Endothelial cell of umbilical vein (primary cell): ENCODE measurements around the gene ZFP30. TPM values are rescaled to one million over a fixed set of nuclear protein-coding genes. Genes with fewer than 3 reads are reported as not detected.

Experiments used
- Bru-seq: library from RNA; stranded (reverse); fragments of 400-500 nt; gene quantifications from one replicate; lab custom pipeline; 2021; lab: Mats Ljungman, UMichigan
- BruChase-seq, 2 experiments: library from RNA; stranded (reverse); fragments of 400-500 nt; gene quantifications; one replicate each; lab custom pipeline; 2021; lab: Mats Ljungman, UMichigan
- BruUV-seq: library from RNA; stranded (reverse); fragments of 400-500 nt; replicated peaks from 2 replicates; lab custom pipeline; 2021; lab: Mats Ljungman, UMichigan
- CTCF ChIA-PET: fragments of 300-600, 350-600 bp; sonication (Branson Sonifier 250); formaldehyde crosslinking; loops from one replicate; lab custom pipeline; 2021; ENCODE audit warnings: antibody characterized with exemption, inconsistent platforms; lab: Charles Lee
- POLR2A ChIA-PET: fragments of 300-600, 350-600 bp; sonication (Branson Sonifier 250); formaldehyde crosslinking; loops from one replicate; lab custom pipeline; 2021; ENCODE audit warnings: antibody characterized with exemption, inconsistent platforms; lab: Charles Lee
- DNase-seq: peaks from one replicate; pipeline ENCODE4 v3.0.0-alpha.2; 2011; ENCODE audit warnings: low read depth, low spot score
- FAIRE-seq: peaks from 2 replicates; lab custom pipeline; 2011; peaks lifted over from hg19 to GRCh38; lab: Jason Lieb, UNC
- H2AFZ ChIP-seq: 2 replicates; pipeline ENCODE4 v1.6.0; 2012; ENCODE audit warnings: low read depth, low read length, control low read depth, inconsistent platforms
- H3K27ac ChIP-seq: 2 replicates; pipeline ENCODE4 v1.5.1; 2011; ENCODE audit warnings: low read depth, mild to moderate bottlenecking, control low read depth, low read length, moderate library complexity; ENCODE audit not compliant: insufficient read depth
- H3K27me3 ChIP-seq, 2 experiments: 2 replicates each; pipeline versions ENCODE4 v1.6.0 to v1.6.1; 2011; ENCODE audit warnings: low read length in 2 of 2, mixed read lengths in 1 of 2; ENCODE audit not compliant: control insufficient read depth in 2 of 2, insufficient read depth in 2 of 2
- H3K36me3 ChIP-seq, 2 experiments: 2 replicates in 1 of 2; 3 replicates in 1 of 2; pipeline ENCODE4 v1.5.1; 2011; ENCODE audit warnings: low read length in 2 of 2, mild to moderate bottlenecking in 1 of 2, moderate library complexity in 1 of 2; ENCODE audit not compliant: control insufficient read depth in 2 of 2, insufficient read depth in 2 of 2; ENCODE audit errors: extremely low read depth in 1 of 2
- H3K4me1 ChIP-seq: 3 replicates; pipeline ENCODE4 v1.5.1; 2011; ENCODE audit warnings: mild to moderate bottlenecking, low read length; ENCODE audit not compliant: control insufficient read depth, insufficient read depth; ENCODE audit errors: extremely low read depth
- H3K4me2 ChIP-seq: 2 replicates; pipeline ENCODE4 v1.6.1; 2011; ENCODE audit warnings: low read length, control low read depth, mixed read lengths; ENCODE audit not compliant: insufficient read depth
- H3K4me3 ChIP-seq, 3 experiments: fragments of 200-600 bp in 1 of 3; sonication (generic), shearing (Covaris generic) in 1 of 3; replicated peaks in 1 of 3; 2 replicates each; pipeline ENCODE4 v1.5.1; 2011 to 2016; ENCODE audit warnings: control low read depth in 3 of 3, low read length in 3 of 3, mild to moderate bottlenecking in 2 of 3, inconsistent platforms in 1 of 3, low read depth in 1 of 3, moderate library complexity in 1 of 3; ENCODE audit not compliant: insufficient read depth in 1 of 3
- H3K79me2 ChIP-seq: 2 replicates; pipeline ENCODE4 v1.6.0; 2012; ENCODE audit warnings: low read length, inconsistent platforms; ENCODE audit not compliant: control insufficient read depth, insufficient read depth
- H3K9ac ChIP-seq: replicated peaks from 2 replicates; pipeline ENCODE3; 2011; ENCODE audit warnings: low read length, control low read depth; ENCODE audit not compliant: insufficient read depth; ENCODE audit errors: extremely low read depth
- H3K9me1 ChIP-seq: replicated peaks from 3 replicates; pipeline ENCODE4 v1.6.0; 2011; ENCODE audit warnings: mild to moderate bottlenecking, low read length; ENCODE audit not compliant: control insufficient read depth, insufficient read depth; ENCODE audit errors: extremely low read depth
- H3K9me3 ChIP-seq: replicated peaks from 2 replicates; pipeline ENCODE4 v1.5.1; 2012; ENCODE audit warnings: low read length, inconsistent platforms; ENCODE audit not compliant: control insufficient read depth, insufficient read depth
- H4K20me1 ChIP-seq: replicated peaks from 2 replicates; pipeline ENCODE3; 2011; ENCODE audit warnings: mild to moderate bottlenecking, low read length; ENCODE audit not compliant: control insufficient read depth, insufficient read depth; ENCODE audit errors: extremely low read depth
- EZH2 ChIP-seq: IDR thresholded peaks from 2 replicates; pipeline ENCODE4 v1.6.1; 2012; ENCODE audit warnings: borderline replicate concordance, low read depth, mild to moderate bottlenecking, moderate library complexity, low read length, inconsistent platforms; ENCODE audit not compliant: severe bottlenecking
- FOS ChIP-seq: IDR thresholded peaks from 2 replicates; pipeline ENCODE4 v1.6.1; 2011; ENCODE audit warnings: mild to moderate bottlenecking, low read length, moderate library complexity, borderline replicate concordance; ENCODE audit not compliant: insufficient read depth
- GATA2 ChIP-seq: IDR thresholded peaks from 2 replicates; pipeline ENCODE4 v1.7.0; 2011; ENCODE audit warnings: low read depth, mild to moderate bottlenecking, moderate library complexity, mixed read lengths, low read length; ENCODE audit not compliant: insufficient read length, insufficient read depth
- JUN ChIP-seq: IDR thresholded peaks from 2 replicates; pipeline ENCODE4 v1.6.1; 2011; ENCODE audit warnings: borderline replicate concordance, low read depth; ENCODE audit not compliant: insufficient read length, insufficient read depth
- MYC ChIP-seq: IDR thresholded peaks from one replicate; pipeline ENCODE4 v1.6.1; 2011; ENCODE audit warnings: mild to moderate bottlenecking, low read depth, low read length
- POLR2A ChIP-seq: IDR thresholded peaks from 2 replicates; pipeline ENCODE4 v1.6.1; 2012; ENCODE audit warnings: low read depth, mild to moderate bottlenecking, control low read depth, low read length
- POLR2AphosphoS5 ChIP-seq: IDR thresholded peaks from 2 replicates; pipeline ENCODE4 v1.6.1; 2012; ENCODE audit warnings: low read depth, mild to moderate bottlenecking, control low read depth, low read length, moderate library complexity; ENCODE audit not compliant: insufficient read depth
- dilution Hi-C: fragments of 300-500 bp; cut with MboI; formaldehyde crosslinking; loops from one replicate; pipeline ENCODE4 v1.15.0; 2019; ENCODE audit warnings: low sequenced_read_pairs; ENCODE audit not compliant: extremely low pct_ligation_motif_present
- intact Hi-C: fragments of 100-400 bp; cut with micrococcal nuclease; formaldehyde crosslinking; loops from one replicate; pipeline ENCODE4 v1.10.0; 2022
- long read RNA-seq: library from polyadenylated mRNA; stranded (forward); transcript quantifications from one replicate; pipeline ENCODE4 v2.0.0, GENCODE V29; 2021
- polyA minus RNA-seq, 3 experiments: library from RNA; depleted of rRNA, polyadenylated mRNA; stranded (reverse); fragments of >200 nt; gene quantifications; 1 replicate in 1 of 3; 2 replicates in 2 of 3; pipeline ENCODE4 v1.2.3, GENCODE V29; 2011
- polyA plus RNA-seq, 4 experiments: library from polyadenylated mRNA; depleted of rRNA in 3 of 4; stranded (reverse) in 3 of 4; unstranded in 1 of 4; fragments of >200 nt; gene quantifications; 2 replicates each; pipeline versions ENCODE4 v1.2.1 to v1.2.3, GENCODE V29; 2011 to 2012; ENCODE audit warnings: missing spikeins in 1 of 4
- total RNA-seq: library from RNA; stranded (reverse); gene quantifications from 2 replicates; pipeline ENCODE4 v1.2.3, GENCODE V29; 2021
- TF ChIP-seq, protein P1 (sequence below), 2 donors: IDR thresholded peaks; 1 replicate in 1 of 2; 2 replicates in 1 of 2; pipeline ENCODE4 v1.5.1; 2011; ENCODE audit warnings: low read length in 2 of 2, mild to moderate bottlenecking in 2 of 2, moderate library complexity in 2 of 2, control low read depth in 1 of 2, inconsistent platforms in 1 of 2, low read depth in 1 of 2; ENCODE audit not compliant: insufficient read depth in 1 of 2; ENCODE audit errors: extremely low read depth in 1 of 2
- TF ChIP-seq, protein P2 (sequence below): IDR thresholded peaks from 2 replicates; pipeline ENCODE4 v1.6.1; 2011; ENCODE audit not compliant: insufficient read depth, insufficient read length

Gene ZFP30
- total RNA-seq (7.6 and 11.1 TPM in 2 replicates), polyA plus RNA-seq (1.6 and 1.7 TPM in 2 replicates), polyA minus RNA-seq (5.1 and 5.4 TPM in 2 replicates), Bru-seq, nascent RNA (percentile 54 among the genes with signal in this experiment), BruChase-seq, experiment 1, labeled RNA remaining after a 6-hour chase (percentile 52 among the genes with signal in this experiment), BruChase-seq, experiment 2, labeled RNA remaining after a 2-hour chase (percentile 62 among the genes with signal in this experiment)
- polyA plus RNA-seq (2011; cell fraction: cytosol; rRNA removed): 1.7 TPM in 2 replicates
- 8.5 and 8.9 TPM in 2 replicates for polyA plus RNA-seq (2011; cell fraction: nucleus; rRNA removed)
- polyA plus RNA-seq (2012): 3.9 and 4.0 TPM in 2 replicates
- 1.2 TPM for polyA minus RNA-seq (2011; cell fraction: cytosol; rRNA and poly(A)+ RNA removed)
- 5.1 and 8.4 TPM in 2 replicates for polyA minus RNA-seq (2011; cell fraction: nucleus; rRNA and poly(A)+ RNA removed)
- long read RNA-seq, partial matches to known transcripts: 0 of 3 reads
- long read RNA-seq, other reads (novel, unspliced or antisense): 3 of 3 reads

DNA sequence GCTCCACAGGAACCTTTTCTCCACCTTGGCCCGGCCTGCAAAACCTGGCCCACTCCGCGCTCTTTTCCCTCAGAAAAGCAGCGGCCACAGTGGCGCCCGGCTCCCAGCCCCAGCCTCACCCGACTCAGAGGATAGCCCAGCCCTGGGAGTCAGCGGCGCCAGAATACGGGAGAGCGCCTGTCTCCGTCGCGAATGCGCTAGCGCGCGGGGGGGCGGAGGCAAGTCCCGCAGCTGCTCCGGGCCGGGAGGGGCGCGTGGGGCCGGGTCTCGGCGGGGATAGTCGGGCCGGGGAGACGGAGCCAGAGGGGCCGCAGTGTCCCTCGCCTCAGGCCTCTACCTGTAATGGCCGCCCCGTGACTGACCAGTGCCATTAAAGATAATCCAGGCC is at the start of gene ZFP30:
Gene ZFP30 (minus strand): TSS at position 165 of the 388 bp plus-strand sequence. CDS start 7,643 bp downstream, outside the sequence.
- Histone ChIP-seq H3K36me3 (no peaks in the 10 kb centered on the region), H3K4me1 (peaks cover 14% of the 10 kb centered on the region), H3K9me3 (no peaks in the 10 kb centered on the region), H2AFZ (peak within 1 kb of the TSS; percentile 88), H3K79me2 (peaks cover 18% of the 10 kb centered on the region), H3K9ac (peak within 1 kb of the TSS; percentile 74), H3K9me1 (no peaks in the 10 kb centered on the region), H3K27me3 (no peaks in the 10 kb centered on the region), H3K27ac (peak within 1 kb of the TSS; percentile 26), H3K4me2 (peak within 1 kb of the TSS; percentile 82), H4K20me1 (no peaks in the 10 kb centered on the region), H3K4me3 (peak within 1 kb of the TSS; percentile 65 to 92 (median 91))
- dilution Hi-C loops (no loop called here), intact Hi-C loops (loop anchor here (1.0 to 10.0 kb wide), 4 partner anchors 61 to 340 kb away; partner anchors contain the start of genes ZNF540, ZNF569, ZNF571 and ZNF607)
- no TSS peak for BruUV-seq
- TF ChIP-seq POLR2AphosphoS5: peak; percentile 25
- no peak for TF ChIP-seq MYC
- no peak for FAIRE-seq
- ChIA-PET POLR2A (no interaction called here), CTCF (no interaction called here)
- peak; percentile 88 for DNase-seq

DNA sequence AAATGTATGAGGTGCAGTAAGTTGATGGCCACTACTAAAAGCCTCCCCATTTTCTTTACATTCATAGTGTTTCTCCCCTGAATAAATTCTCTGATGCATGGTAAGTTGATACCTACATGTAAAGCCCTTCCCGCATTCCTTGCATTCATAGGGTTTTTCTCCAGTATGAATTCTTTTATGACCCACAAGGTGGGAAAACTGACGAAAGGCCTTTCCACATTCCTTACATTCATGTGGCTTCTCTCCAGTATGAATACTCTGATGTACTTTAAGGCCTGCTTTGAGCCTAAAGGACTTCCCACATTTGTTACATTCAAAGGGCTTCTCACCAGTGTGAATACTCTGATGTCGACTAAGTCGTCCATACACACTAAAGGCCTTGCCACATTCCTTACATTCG is 43.8 kb upstream of the ZFP30 start:
- Histone ChIP-seq H3K4me3 (no peak overlapping the region), H3K4me1 (no peaks in the 10 kb centered on the region), H3K9me1 (no peaks in the 10 kb centered on the region), H3K9ac (no peak overlapping the region), H3K9me3 (peaks cover 2% of the 10 kb centered on the region), H3K79me2 (no peaks in the 10 kb centered on the region), H2AFZ (no peak overlapping the region), H4K20me1 (no peaks in the 10 kb centered on the region), H3K4me2 (no peak overlapping the region), H3K27me3 (no peaks in the 10 kb centered on the region), H3K36me3 (peaks cover 0 to 2% of the 10 kb centered on the region in 2 experiments), H3K27ac (no peak overlapping the region)
- BruUV-seq: no TSS peak
- ChIA-PET CTCF (no interaction called here), POLR2A (no interaction called here)
- TF ChIP-seq GATA2 (no peak), POLR2A (no peak), POLR2AphosphoS5 (no peak), EZH2 (no peak), MYC (no peak), FOS (no peak), JUN (no peak)
- TF ChIP-seq, protein P1, sequence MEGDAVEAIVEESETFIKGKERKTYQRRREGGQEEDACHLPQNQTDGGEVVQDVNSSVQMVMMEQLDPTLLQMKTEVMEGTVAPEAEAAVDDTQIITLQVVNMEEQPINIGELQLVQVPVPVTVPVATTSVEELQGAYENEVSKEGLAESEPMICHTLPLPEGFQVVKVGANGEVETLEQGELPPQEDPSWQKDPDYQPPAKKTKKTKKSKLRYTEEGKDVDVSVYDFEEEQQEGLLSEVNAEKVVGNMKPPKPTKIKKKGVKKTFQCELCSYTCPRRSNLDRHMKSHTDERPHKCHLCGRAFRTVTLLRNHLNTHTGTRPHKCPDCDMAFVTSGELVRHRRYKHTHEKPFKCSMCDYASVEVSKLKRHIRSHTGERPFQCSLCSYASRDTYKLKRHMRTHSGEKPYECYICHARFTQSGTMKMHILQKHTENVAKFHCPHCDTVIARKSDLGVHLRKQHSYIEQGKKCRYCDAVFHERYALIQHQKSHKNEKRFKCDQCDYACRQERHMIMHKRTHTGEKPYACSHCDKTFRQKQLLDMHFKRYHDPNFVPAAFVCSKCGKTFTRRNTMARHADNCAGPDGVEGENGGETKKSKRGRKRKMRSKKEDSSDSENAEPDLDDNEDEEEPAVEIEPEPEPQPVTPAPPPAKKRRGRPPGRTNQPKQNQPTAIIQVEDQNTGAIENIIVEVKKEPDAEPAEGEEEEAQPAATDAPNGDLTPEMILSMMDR (IDR thresholded peaks at IDR 0.05; ENCODE audit: extremely low read depth in 1 of 2, insufficient read depth in 1 of 2, low read depth in 1 of 2, low read length in 2 of 2): no peak
- TF ChIP-seq, protein P2, sequence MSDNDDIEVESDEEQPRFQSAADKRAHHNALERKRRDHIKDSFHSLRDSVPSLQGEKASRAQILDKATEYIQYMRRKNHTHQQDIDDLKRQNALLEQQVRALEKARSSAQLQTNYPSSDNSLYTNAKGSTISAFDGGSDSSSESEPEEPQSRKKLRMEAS: no peak
- FAIRE-seq: no peak
- dilution Hi-C loops: no loop called here
- no peak for DNase-seq
- intact Hi-C loops: no loop called here
